Erythroblast (primary cell): ENCODE results near the gene ARHGEF4.

ENCODE experiments used
- GATA1 ChIP-seq: IDR thresholded peaks from 2 replicates; pipeline ENCODE4 v1.6.1; 2011; ENCODE audit warnings: low read depth, mild to moderate bottlenecking, control low read depth, low read length, moderate library complexity
- POLR2A ChIP-seq: IDR thresholded peaks from 2 replicates; pipeline ENCODE4 v1.6.1; 2011; ENCODE audit warnings: mild to moderate bottlenecking, low read length

DNA sequence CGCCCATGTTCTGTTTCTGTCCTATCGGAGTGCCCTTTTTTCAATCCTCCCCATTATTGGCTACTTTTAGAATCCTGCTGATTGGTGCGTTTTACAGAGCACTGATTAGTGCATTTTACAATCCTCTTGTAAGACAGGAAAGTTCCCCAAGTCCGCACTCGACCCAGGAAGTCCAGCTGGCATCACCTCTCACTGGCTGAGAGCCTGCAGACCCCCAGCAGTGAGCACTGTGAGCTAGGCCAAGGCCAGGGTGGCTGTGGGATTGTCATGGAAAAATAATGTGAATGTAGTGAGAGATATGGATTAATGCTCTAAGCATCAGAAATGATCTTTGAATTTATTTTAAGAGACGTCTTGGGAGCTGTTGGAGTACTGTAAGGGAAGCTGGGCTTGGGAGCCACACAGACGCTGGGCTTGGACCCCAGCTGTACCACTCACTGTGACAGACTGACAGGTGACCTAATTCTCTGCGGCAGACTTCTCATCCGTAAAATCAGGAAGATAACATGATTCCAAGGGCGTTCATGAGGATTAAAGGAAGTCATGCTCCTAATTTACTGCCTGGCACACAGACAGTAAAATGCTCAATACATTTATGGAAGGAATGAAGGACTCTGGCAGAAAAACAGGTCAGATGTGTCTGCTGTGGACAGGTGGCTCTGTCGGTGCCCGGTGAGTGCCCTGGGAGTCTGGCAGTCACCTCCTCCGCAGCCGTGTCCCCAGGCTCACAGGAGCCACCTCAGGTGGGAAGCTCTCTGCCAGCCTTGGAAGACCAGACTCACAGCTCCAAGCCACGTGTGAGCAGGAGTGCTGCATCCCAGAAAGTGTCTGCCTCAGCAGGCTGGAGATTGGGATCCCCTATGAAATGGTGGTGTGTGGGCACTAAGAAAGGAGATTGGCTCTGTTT lies 151.1 kb downstream of the ARHGEF4 start:
- no peak for TF ChIP-seq POLR2A
- no peak for TF ChIP-seq GATA1
